ENCODE measurements around the gene PTPN7. TPM values are rescaled to one million over a fixed set of nuclear protein-coding genes. Genes with fewer than 3 reads are reported as not detected.
A peak's percentile ranks its signal among the peaks of the same experiment; 100 is the strongest.
"Not testable (repeated sequence)": the region's sequence is repeated elsewhere in the genome, so short reads cannot be mapped to it uniquely, and the experiment has no call there.

PTPN7 gene
- total and polyA plus RNA-seq, 4 donors: 0.75 to 7.0 (median 1.7) TPM

DNA sequence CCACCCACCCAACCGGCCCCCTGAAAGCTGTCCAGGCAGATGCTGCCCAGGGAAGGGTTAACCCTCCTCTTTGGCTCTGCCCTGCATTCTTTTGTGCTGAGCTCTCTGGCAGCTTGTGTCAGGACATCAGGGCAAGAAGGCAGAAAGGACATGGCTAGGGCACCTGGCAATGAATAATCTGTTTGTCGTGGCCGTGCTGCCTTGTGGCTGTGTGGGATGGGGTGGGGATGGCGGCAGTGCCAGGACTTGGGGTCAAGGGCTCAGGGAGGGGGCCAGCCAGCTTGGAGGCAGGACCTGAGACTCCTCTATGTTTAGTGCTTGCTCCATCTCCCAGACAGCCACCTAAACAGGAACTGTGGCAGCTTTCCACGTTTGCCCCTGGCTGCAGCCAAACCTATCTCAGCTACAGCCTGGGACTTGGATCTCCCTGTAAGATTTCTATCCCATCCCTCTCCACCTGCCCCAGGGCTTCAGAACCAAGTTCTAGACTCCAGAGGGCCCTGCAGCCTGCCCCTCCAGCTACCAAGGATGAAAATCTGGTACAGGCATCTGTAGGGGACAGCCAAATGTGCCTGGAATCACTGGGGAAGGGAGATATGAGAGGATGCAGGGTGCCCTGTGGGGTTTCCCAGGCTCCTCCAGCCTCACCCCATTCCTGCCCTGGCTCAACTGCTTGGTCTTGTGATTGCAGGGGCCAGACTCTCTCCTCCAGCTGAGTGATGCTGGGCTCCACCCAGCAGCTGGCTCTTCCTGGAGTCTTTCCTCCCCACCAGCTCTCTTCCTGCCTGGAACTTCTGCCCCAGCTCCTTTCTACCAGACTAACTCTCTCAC lies 47.3 kb downstream of the PTPN7 start:
- H3K9ac ChIP-seq (ENCODE audit: low read depth in 1 of 2, low read length in 2 of 2): no peak overlapping the region
- peaks cover 15 to 30% (median 22%) of the 10 kb centered on the region in 4 donors for H3K4me1 ChIP-seq (ENCODE audit: control insufficient read depth in 4 of 4, insufficient read depth in 4 of 4, low read length in 3 of 4)
- no peaks in the 10 kb centered on the region for H3K36me3 ChIP-seq (ENCODE audit: control insufficient read depth in 4 of 4, insufficient read depth in 3 of 4, low read depth in 1 of 4, low read length in 3 of 4)
- H3K27me3 ChIP-seq (ENCODE audit: control insufficient read depth in 4 of 4, insufficient read depth in 4 of 4, low read length in 3 of 4): no peaks in the 10 kb centered on the region
- WGBS: 11% methylated on average over 5 of the region's 5 CpGs
- DNase-seq (ENCODE audit: low spot score): no peak
- no peaks in the 10 kb centered on the region for H3K9me3 ChIP-seq (ENCODE audit: control insufficient read depth in 4 of 4, low read length in 3 of 4)
- H3K4me3 ChIP-seq (ENCODE audit: low read depth in 1 of 3, low read length in 3 of 3): no peak overlapping the region
- peak overlapping the region; percentile 49 to 66 for H3K27ac ChIP-seq (ENCODE audit: low read depth in 1 of 2, low read length in 2 of 2)
- TF ChIP-seq, protein P1, sequence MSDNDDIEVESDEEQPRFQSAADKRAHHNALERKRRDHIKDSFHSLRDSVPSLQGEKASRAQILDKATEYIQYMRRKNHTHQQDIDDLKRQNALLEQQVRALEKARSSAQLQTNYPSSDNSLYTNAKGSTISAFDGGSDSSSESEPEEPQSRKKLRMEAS (IDR thresholded peaks at IDR 0.05): peak; percentile 58
- peak; percentile 41 to 85 for TF ChIP-seq HNF4A (conservative IDR thresholded peaks at IDR 0.05)
- TF ChIP-seq, protein P2, sequence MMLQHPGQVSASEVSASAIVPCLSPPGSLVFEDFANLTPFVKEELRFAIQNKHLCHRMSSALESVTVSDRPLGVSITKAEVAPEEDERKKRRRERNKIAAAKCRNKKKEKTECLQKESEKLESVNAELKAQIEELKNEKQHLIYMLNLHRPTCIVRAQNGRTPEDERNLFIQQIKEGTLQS (IDR thresholded peaks at IDR 0.05): no peak
- no peak for TF ChIP-seq NR2F2 (IDR thresholded peaks at IDR 0.05)
- TF ChIP-seq FOXA2 (IDR thresholded peaks at IDR 0.05): peak; percentile 54
- no peak for TF ChIP-seq TAF1 (conservative IDR thresholded peaks at IDR 0.05)
- TF ChIP-seq RXRA (IDR thresholded peaks at IDR 0.05): peak; percentile 24 to 94
- peak in 1 of 2 donors; percentile 67 for TF ChIP-seq JUND (IDR thresholded peaks at IDR 0.05)
- TF ChIP-seq YY1 (IDR thresholded peaks at IDR 0.05): peak; percentile 71
- no peak for TF ChIP-seq EGR1 (IDR thresholded peaks at IDR 0.05; ENCODE audit: low read depth in 2 of 2)
- TF ChIP-seq SP1 (IDR thresholded peaks at IDR 0.05): peak; percentile 45
- TF ChIP-seq, protein P3, sequence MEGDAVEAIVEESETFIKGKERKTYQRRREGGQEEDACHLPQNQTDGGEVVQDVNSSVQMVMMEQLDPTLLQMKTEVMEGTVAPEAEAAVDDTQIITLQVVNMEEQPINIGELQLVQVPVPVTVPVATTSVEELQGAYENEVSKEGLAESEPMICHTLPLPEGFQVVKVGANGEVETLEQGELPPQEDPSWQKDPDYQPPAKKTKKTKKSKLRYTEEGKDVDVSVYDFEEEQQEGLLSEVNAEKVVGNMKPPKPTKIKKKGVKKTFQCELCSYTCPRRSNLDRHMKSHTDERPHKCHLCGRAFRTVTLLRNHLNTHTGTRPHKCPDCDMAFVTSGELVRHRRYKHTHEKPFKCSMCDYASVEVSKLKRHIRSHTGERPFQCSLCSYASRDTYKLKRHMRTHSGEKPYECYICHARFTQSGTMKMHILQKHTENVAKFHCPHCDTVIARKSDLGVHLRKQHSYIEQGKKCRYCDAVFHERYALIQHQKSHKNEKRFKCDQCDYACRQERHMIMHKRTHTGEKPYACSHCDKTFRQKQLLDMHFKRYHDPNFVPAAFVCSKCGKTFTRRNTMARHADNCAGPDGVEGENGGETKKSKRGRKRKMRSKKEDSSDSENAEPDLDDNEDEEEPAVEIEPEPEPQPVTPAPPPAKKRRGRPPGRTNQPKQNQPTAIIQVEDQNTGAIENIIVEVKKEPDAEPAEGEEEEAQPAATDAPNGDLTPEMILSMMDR (IDR thresholded peaks at IDR 0.05; ENCODE audit: low read depth, low read length, missing input control): no peak
- TF ChIP-seq FOXA1 (IDR thresholded peaks at IDR 0.05): no peak
- no peak for TF ChIP-seq HNF4G (IDR thresholded peaks at IDR 0.05)
- peak; percentile 21 to 44 for TF ChIP-seq RAD21 (IDR thresholded peaks at IDR 0.05)
- TF ChIP-seq, protein P4, sequence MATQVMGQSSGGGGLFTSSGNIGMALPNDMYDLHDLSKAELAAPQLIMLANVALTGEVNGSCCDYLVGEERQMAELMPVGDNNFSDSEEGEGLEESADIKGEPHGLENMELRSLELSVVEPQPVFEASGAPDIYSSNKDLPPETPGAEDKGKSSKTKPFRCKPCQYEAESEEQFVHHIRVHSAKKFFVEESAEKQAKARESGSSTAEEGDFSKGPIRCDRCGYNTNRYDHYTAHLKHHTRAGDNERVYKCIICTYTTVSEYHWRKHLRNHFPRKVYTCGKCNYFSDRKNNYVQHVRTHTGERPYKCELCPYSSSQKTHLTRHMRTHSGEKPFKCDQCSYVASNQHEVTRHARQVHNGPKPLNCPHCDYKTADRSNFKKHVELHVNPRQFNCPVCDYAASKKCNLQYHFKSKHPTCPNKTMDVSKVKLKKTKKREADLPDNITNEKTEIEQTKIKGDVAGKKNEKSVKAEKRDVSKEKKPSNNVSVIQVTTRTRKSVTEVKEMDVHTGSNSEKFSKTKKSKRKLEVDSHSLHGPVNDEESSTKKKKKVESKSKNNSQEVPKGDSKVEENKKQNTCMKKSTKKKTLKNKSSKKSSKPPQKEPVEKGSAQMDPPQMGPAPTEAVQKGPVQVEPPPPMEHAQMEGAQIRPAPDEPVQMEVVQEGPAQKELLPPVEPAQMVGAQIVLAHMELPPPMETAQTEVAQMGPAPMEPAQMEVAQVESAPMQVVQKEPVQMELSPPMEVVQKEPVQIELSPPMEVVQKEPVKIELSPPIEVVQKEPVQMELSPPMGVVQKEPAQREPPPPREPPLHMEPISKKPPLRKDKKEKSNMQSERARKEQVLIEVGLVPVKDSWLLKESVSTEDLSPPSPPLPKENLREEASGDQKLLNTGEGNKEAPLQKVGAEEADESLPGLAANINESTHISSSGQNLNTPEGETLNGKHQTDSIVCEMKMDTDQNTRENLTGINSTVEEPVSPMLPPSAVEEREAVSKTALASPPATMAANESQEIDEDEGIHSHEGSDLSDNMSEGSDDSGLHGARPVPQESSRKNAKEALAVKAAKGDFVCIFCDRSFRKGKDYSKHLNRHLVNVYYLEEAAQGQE (IDR thresholded peaks at IDR 0.05): no peak
- TF ChIP-seq, protein P5, sequence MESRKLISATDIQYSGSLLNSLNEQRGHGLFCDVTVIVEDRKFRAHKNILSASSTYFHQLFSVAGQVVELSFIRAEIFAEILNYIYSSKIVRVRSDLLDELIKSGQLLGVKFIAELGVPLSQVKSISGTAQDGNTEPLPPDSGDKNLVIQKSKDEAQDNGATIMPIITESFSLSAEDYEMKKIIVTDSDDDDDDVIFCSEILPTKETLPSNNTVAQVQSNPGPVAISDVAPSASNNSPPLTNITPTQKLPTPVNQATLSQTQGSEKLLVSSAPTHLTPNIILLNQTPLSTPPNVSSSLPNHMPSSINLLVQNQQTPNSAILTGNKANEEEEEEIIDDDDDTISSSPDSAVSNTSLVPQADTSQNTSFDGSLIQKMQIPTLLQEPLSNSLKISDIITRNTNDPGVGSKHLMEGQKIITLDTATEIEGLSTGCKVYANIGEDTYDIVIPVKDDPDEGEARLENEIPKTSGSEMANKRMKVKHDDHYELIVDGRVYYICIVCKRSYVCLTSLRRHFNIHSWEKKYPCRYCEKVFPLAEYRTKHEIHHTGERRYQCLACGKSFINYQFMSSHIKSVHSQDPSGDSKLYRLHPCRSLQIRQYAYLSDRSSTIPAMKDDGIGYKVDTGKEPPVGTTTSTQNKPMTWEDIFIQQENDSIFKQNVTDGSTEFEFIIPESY (IDR thresholded peaks at IDR 0.05): peak; percentile 27
- TF ChIP-seq GABPA (IDR thresholded peaks at IDR 0.05 in 1 of 2, conservative IDR thresholded peaks at IDR 0.05 in 1 of 2): no peak

DNA sequence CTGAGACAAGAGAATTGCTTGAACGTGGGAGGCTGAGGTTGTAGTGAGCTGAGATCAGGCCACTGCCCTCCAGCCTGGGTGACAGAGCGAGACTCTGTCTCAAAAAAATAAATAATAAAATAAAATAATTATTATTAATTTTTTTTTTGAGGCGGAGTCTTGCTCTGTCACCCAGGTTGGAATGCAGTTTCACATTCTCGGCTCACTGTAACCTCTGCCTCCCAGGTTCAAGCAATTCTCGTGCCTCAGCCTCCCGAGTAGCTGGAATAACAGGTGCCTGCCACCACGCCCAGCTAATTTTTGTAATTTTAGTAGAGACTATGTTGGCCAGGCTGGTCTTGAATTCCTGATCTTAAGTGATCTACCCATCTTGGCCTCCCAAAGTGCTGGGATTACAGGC lies 48.8 kb downstream of the PTPN7 start:
- H3K4me1 ChIP-seq (ENCODE audit: control insufficient read depth in 4 of 4, insufficient read depth in 4 of 4, low read length in 3 of 4): peaks cover 26 to 40% (median 33%) of the 10 kb centered on the region in 4 donors
- DNase-seq (ENCODE audit: low spot score); H3K36me3 ChIP-seq (ENCODE audit: control insufficient read depth in 4 of 4, insufficient read depth in 3 of 4, low read depth in 1 of 4, low read length in 3 of 4); H3K27me3 ChIP-seq (ENCODE audit: control insufficient read depth in 4 of 4, insufficient read depth in 4 of 4, low read length in 3 of 4); H3K27ac ChIP-seq (ENCODE audit: low read depth in 1 of 2, low read length in 2 of 2); H3K9me3 ChIP-seq (ENCODE audit: control insufficient read depth in 4 of 4, low read length in 3 of 4); H3K9ac ChIP-seq (ENCODE audit: low read depth in 1 of 2, low read length in 2 of 2); H3K4me3 ChIP-seq (ENCODE audit: low read depth in 1 of 3, low read length in 3 of 3): not testable (repeated sequence)
- WGBS: 92% methylated on average over 7 of the region's 7 CpGs

Measured in liver (tissue), 9 donors.